ENCODE results near the gene RSBN1L. TPM values are rescaled to one million over a fixed set of nuclear protein-coding genes. Genes with fewer than 3 reads are reported as not detected.

The RSBN1L gene
- total and polyA plus RNA-seq, 2 of the 8 experiments (the other 6 are each of a cell fraction or from before 2014, with no cell fraction given): 4.1 to 22.1 TPM

DNA sequence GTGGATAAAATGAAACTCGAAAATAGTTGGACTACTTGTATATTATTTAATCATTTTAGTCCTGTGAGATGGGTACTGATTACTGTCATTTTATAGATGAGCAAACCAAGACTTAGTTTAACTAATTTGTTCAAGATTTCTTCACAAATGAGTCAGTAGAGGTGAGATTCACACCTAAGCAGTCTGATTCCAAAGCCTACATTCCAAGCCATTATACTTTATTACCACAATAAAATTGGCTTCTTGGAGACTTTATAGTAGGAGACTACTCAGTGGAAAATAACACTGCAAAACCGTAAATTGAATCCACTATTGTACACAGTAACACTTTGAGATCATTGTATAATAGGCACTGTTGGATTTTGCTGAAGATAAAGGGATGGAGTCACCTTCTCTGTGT lies 104.5 kb downstream of the RSBN1L start:
- FAIRE-seq: no peak

More for the DNA sequence above, 104.5 kb downstream of the RSBN1L start:
- no peak overlapping the region for H3K56ac ChIP-seq (replicated peaks; ENCODE audit: insufficient read length, low read depth, low read length)
- H2AFZ ChIP-seq (ENCODE audit: low read length): no peak overlapping the region
- H4K20me1 ChIP-seq (replicated peaks in 1 of 2; ENCODE audit: control insufficient read depth in 1 of 2, insufficient read depth in 2 of 2, low read length in 2 of 2): peaks cover 0 to 2% of the 10 kb centered on the region in 2 experiments
- H3K36me3 ChIP-seq (ENCODE audit: control insufficient read depth in 2 of 4, insufficient read depth in 4 of 4, low read length in 3 of 4): 0 out of 8 replicates have a peak, but pooled peaks cover 0 to 3% (median 0%) of the 10 kb centered on the region in 4 experiments
- peaks cover 3% of the 10 kb centered on the region for H3K23me2 ChIP-seq (ENCODE audit: low read depth, low read length)
- no peak overlapping the region for H4K8ac ChIP-seq (ENCODE audit: extremely low read depth, insufficient read depth, low read length)
- H2BK20ac ChIP-seq (ENCODE audit: low read length): no peak overlapping the region
- H3K27ac ChIP-seq (ENCODE audit: low read depth, low read length): no peak overlapping the region
- POLR2A ChIA-PET (ENCODE audit: partially characterized antibody): no interaction called here
- no peak overlapping the region for H3K9ac ChIP-seq (replicated peaks in 1 of 4; ENCODE audit: extremely low read depth in 1 of 4, low read depth in 3 of 4, low read length in 3 of 4)
- no peak overlapping the region for H2BK120ac ChIP-seq (replicated peaks; ENCODE audit: low read depth, low read length)
- no peak for DNase-seq (ENCODE audit: low read depth in 1 of 2, low spot score in 2 of 2)
- no peak overlapping the region for H3K4me2 ChIP-seq (ENCODE audit: insufficient read depth in 1 of 2, low read depth in 2 of 2, low read length in 2 of 2)
- H2AK5ac ChIP-seq (ENCODE audit: low read depth, low read length): no peak overlapping the region
- H3K23ac ChIP-seq (ENCODE audit: insufficient read length): no peak overlapping the region
- H4K5ac ChIP-seq (ENCODE audit: insufficient read length, low read depth, low read length): no peak overlapping the region
- H4K91ac ChIP-seq (replicated peaks; ENCODE audit: insufficient read length, low read length): no peak overlapping the region
- no peak overlapping the region for H2BK12ac ChIP-seq (ENCODE audit: low read depth, low read length)
- H3K4me3 ChIP-seq (ENCODE audit: extremely low read depth in 1 of 4, insufficient read depth in 2 of 4, low read depth in 3 of 4, low read length in 4 of 4): no peak overlapping the region
- no peak overlapping the region for H2BK15ac ChIP-seq (ENCODE audit: low read length)
- CTCF ChIA-PET (ENCODE audit: partially characterized antibody): no interaction called here
- H2BK5ac ChIP-seq (ENCODE audit: low read depth, low read length): no peak overlapping the region
- no peak overlapping the region for H3K18ac ChIP-seq (ENCODE audit: extremely low read depth, low read length)
- 96% methylated on average over 2 of the region's 2 CpGs; no CpG with 5 or more reads in 1 of the 2 experiments for WGBS, 2 experiments (ENCODE audit: extremely low coverage in 1 of 2, insufficient coverage in 1 of 2, insufficient read length in 1 of 2, insufficient replicate concordance in 2 of 2, low coverage in 1 of 2, low lambda C conversion rate in 2 of 2, missing lambda C conversion rate in 1 of 2)
- no peak overlapping the region for H3K14ac ChIP-seq (ENCODE audit: insufficient read length)
- peaks cover 0 to 2% (median 2%) of the 10 kb centered on the region in 4 experiments; a peak in 3 of 7 replicates for H3K4me1 ChIP-seq (replicated peaks in 1 of 4; ENCODE audit: control insufficient read depth in 3 of 4, insufficient read depth in 4 of 4, low read length in 3 of 4)
- H3K9me3 ChIP-seq (ENCODE audit: insufficient read depth in 2 of 2, low read depth in 1 of 2, low read length in 1 of 2): no peaks in the 10 kb centered on the region
- H3K79me2 ChIP-seq (ENCODE audit: control insufficient read depth in 1 of 2, insufficient read depth in 2 of 2, low read length in 2 of 2): peaks cover 0 to 51% of the 10 kb centered on the region in 2 experiments; a peak in 2 of 4 replicates
- no peak overlapping the region for H3K4ac ChIP-seq (replicated peaks; ENCODE audit: insufficient read length, low read depth, low read length)
- 0 out of 2 replicates have a peak, but pooled peaks cover 3% of the 10 kb centered on the region for H3K79me1 ChIP-seq (ENCODE audit: low read depth, low read length)
- no peaks in the 10 kb centered on the region for H3K27me3 ChIP-seq (replicated peaks in 1 of 4; ENCODE audit: control insufficient read depth in 3 of 4, extremely low read depth in 1 of 4, insufficient read depth in 3 of 4, low read length in 3 of 4)

Measured in H1 (cell line).